Measurements from ENCODE around the gene SVIP. TPM values are rescaled to one million over a fixed set of nuclear protein-coding genes. Genes with fewer than 3 reads are reported as not detected.

SVIP gene
- total and polyA plus RNA-seq, 4 donors = 7.7 to 20.5 (median 13.2) TPM

DNA sequence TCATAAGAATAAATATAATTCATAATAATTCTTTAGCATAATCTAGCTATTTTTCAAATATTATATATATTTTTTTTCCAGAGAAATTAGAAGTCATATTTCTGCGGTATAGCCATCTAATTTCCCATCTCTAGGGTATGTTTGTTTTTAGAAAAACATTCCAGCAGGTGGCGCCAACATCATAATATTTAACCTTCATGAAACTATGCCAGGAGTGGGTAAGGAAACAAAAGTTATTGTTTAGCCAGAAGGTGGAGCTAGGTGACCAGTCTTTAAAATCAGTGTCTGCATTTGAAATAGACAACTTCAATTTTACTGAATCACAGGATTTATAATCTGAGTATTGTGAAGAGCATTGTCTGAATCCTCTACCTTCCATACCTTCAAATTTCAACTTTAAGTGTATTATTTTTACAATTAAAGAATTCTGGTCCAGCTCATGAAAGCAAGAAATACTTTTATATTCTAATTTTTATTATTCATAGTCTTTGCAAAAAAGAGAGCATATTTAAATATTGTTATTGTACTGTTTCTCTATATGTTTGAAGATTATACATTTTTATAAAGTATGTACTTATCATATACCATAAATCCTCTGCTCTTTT, 46.4 kb upstream of the SVIP start:
- Histone ChIP-seq H3K9ac (ENCODE audit: insufficient read depth in 1 of 2, low read length in 2 of 2) (no peak overlapping the region), H3K4me3 (no peak overlapping the region), H3K9me3 (ENCODE audit: control insufficient read depth in 4 of 4, insufficient read depth in 3 of 4, low read length in 3 of 4) (no peaks in the 10 kb centered on the region), H3K36me3 (ENCODE audit: control insufficient read depth in 4 of 4, insufficient read depth in 4 of 4, low read length in 4 of 4) (no peaks in the 10 kb centered on the region), H3K27me3 (ENCODE audit: control insufficient read depth in 3 of 3, insufficient read depth in 3 of 3, low read length in 2 of 3) (no peaks in the 10 kb centered on the region), H3K27ac (ENCODE audit: low read depth in 1 of 2, low read length in 1 of 2) (no peak overlapping the region), H3K4me1 (ENCODE audit: control insufficient read depth in 5 of 5, insufficient read depth in 5 of 5, low read length in 5 of 5) (peaks cover 0 to 4% (median 0%) of the 10 kb centered on the region in 5 donors)
- peak; percentile 68 for TF ChIP-seq CTCF (IDR thresholded peaks at IDR 0.05; ENCODE audit: control extremely low read depth, extremely low read depth)
- ATAC-seq (ENCODE audit: insufficient read depth, low FRiP score) (peak; percentile 82), DNase-seq (peak; percentile 74 to 96 (median 94))
- 4 to 6% methylated on average over 2 of the region's 2 CpGs for WGBS, 2 donors

GRCh38 chr11:22869325-22869724, 39.7 kb upstream of the SVIP start:
- Histone ChIP-seq H3K4me3 (no peak overlapping the region), H3K9ac (ENCODE audit: insufficient read depth in 1 of 2, low read length in 2 of 2) (no peak overlapping the region), H3K36me3 (ENCODE audit: control insufficient read depth in 4 of 4, insufficient read depth in 4 of 4, low read length in 4 of 4) (no peaks in the 10 kb centered on the region), H3K27ac (ENCODE audit: low read depth in 1 of 2, low read length in 1 of 2) (no peak overlapping the region), H3K4me1 (ENCODE audit: control insufficient read depth in 5 of 5, insufficient read depth in 5 of 5, low read length in 5 of 5) (no peaks in the 10 kb centered on the region), H3K27me3 (ENCODE audit: control insufficient read depth in 3 of 3, insufficient read depth in 3 of 3, low read length in 2 of 3) (no peaks in the 10 kb centered on the region), H3K9me3 (ENCODE audit: control insufficient read depth in 4 of 4, insufficient read depth in 3 of 4, low read length in 3 of 4) (peaks cover 0 to 3% (median 0%) of the 10 kb centered on the region in 4 donors)
- WGBS, 2 donors = 88% methylated on average over 3 of the region's 3 CpGs
- DNase-seq = no peak
- TF ChIP-seq CTCF (IDR thresholded peaks at IDR 0.05; ENCODE audit: control extremely low read depth, extremely low read depth) = no peak
- no peak for ATAC-seq (ENCODE audit: insufficient read depth, low FRiP score)

DNA sequence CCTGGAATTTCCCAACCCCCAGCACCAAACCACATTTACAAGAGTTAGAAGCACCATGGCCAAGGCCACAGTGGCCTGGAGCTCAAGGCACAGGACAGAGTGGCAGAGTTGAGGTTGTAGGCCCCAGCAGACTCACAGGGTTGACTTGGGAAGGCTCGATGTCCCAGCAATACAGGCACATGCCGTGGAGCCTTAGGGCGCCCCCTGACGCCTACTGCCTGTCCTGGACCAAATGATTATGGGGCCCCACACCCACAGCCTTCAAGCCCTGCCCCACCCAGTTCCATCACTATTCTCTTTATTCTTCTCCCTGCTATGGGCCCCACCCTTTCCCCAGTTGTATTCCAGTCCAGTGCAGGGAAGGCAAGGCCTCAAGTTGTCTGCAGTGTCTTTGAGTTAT, 30.6 kb upstream of the SVIP start, which contains the start of gene CCDC179:
TSS of gene CCDC179 (minus strand) at position 234 of the 400 bp plus-strand sequence. CDS start at position 181, 53 bp downstream.
- DNase-seq = no peak
- Histone ChIP-seq H3K27ac (ENCODE audit: low read depth in 1 of 2, low read length in 1 of 2) (no peak within 1 kb of the TSS), H3K27me3 (ENCODE audit: control insufficient read depth in 3 of 3, insufficient read depth in 3 of 3, low read length in 2 of 3) (no peaks in the 10 kb centered on the region), H3K4me1 (ENCODE audit: control insufficient read depth in 5 of 5, insufficient read depth in 5 of 5, low read length in 5 of 5) (no peaks in the 10 kb centered on the region), H3K9me3 (ENCODE audit: control insufficient read depth in 4 of 4, insufficient read depth in 3 of 4, low read length in 3 of 4) (peaks cover 0 to 3% (median 0%) of the 10 kb centered on the region in 4 donors), H3K36me3 (ENCODE audit: control insufficient read depth in 4 of 4, insufficient read depth in 4 of 4, low read length in 4 of 4) (no peaks in the 10 kb centered on the region), H3K9ac (ENCODE audit: insufficient read depth in 1 of 2, low read length in 2 of 2) (no peak within 1 kb of the TSS), H3K4me3 (no peak within 1 kb of the TSS)
- WGBS, 2 donors = 94 to 96% methylated on average over 4 of the region's 4 CpGs
- ATAC-seq (ENCODE audit: insufficient read depth, low FRiP score) = no peak
- TF ChIP-seq CTCF (IDR thresholded peaks at IDR 0.05; ENCODE audit: control extremely low read depth, extremely low read depth) = no peak

DNA sequence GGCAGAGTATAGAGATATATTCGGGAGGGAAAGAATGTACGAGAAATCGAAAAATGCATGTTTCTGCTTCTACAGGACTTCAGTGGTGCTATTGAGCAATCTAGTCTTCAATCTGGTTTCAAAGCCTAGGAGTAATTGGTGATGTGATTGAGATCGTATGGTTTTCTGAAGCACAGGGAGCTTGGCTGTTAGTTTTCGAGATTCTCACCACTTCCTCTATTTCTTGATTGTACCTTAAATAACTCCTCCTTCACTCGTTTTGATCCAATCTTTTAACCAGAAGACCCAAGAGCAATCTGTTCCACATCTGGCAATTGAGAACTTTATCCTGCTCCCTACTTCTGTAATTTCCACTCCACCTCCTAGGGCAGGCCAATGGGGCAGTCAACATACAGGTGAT, 30.2 kb upstream of the SVIP start:
- TF ChIP-seq CTCF (IDR thresholded peaks at IDR 0.05; ENCODE audit: control extremely low read depth, extremely low read depth) = no peak
- no peak for ATAC-seq (ENCODE audit: insufficient read depth, low FRiP score)
- no peaks in the 10 kb centered on the region for H3K27me3 ChIP-seq (ENCODE audit: control insufficient read depth in 3 of 3, insufficient read depth in 3 of 3, low read length in 2 of 3)
- no peak overlapping the region for H3K4me3 ChIP-seq
- no peak overlapping the region for H3K9ac ChIP-seq (ENCODE audit: insufficient read depth in 1 of 2, low read length in 2 of 2)
- no peak for DNase-seq
- H3K36me3 ChIP-seq (ENCODE audit: control insufficient read depth in 4 of 4, insufficient read depth in 4 of 4, low read length in 4 of 4) = no peaks in the 10 kb centered on the region
- no peak overlapping the region for H3K27ac ChIP-seq (ENCODE audit: low read depth in 1 of 2, low read length in 1 of 2)
- H3K9me3 ChIP-seq (ENCODE audit: control insufficient read depth in 4 of 4, insufficient read depth in 3 of 4, low read length in 3 of 4) = peaks cover 0 to under 1% (median 0%) of the 10 kb centered on the region in 4 donors
- 84 to 89% methylated on average over 6 of the region's 6 CpGs for WGBS, 2 donors
- H3K4me1 ChIP-seq (ENCODE audit: control insufficient read depth in 5 of 5, insufficient read depth in 5 of 5, low read length in 5 of 5) = no peaks in the 10 kb centered on the region

Measured in lung (tissue), 12 donors.